ENCODE measurements around the gene SLC16A2. TPM values are rescaled to one million over a fixed set of nuclear protein-coding genes. Genes with fewer than 3 reads are reported as not detected.

The SLC16A2 gene
- total RNA-seq, 1 experiment from 2014 or later, result 34.5 TPM

- no peak overlapping the region for H3K27ac ChIP-seq (ENCODE audit: low read length)
- in situ Hi-C loops (cut with HindIII; ENCODE audit: low pct_unique_long_range_greater_than_20kb, low sequenced_read_pairs) (no loop called here), intact Hi-C loops (cut with micrococcal nuclease; ENCODE audit: unreplicated experiment) (no loop called here)
- H3K4me1 ChIP-seq (ENCODE audit: control insufficient read depth, insufficient read depth, low read length), result no peaks in the 10 kb centered on the region
- no peaks in the 10 kb centered on the region for H3K27me3 ChIP-seq (ENCODE audit: control insufficient read depth, insufficient read depth, low read length)
- H3K9me3 ChIP-seq (ENCODE audit: control insufficient read depth, insufficient read depth, low read depth, low read length), result no peaks in the 10 kb centered on the region
- DNase-seq (ENCODE audit: low read depth, low spot score), result no peak
- H3K4me3 ChIP-seq (ENCODE audit: low read depth in 2 of 2, low read length in 2 of 2), result no peak overlapping the region
- H3K36me3 ChIP-seq (ENCODE audit: control insufficient read depth, insufficient read depth, low read length), result no peaks in the 10 kb centered on the region
- ATAC-seq, result no peak
- BruUV-seq (replicated peaks), result no TSS peak
- ChIA-PET CTCF (no interaction called here), POLR2A (interaction anchor here (0.6 kb wide), 1 partner anchor 353 kb away, joined by 9 read pairs; no protein-coding TSS in a partner anchor)
- TF ChIP-seq REST (IDR thresholded peaks at IDR 0.05; ENCODE audit: insufficient read depth in 1 of 2, low read depth in 2 of 2, low read length in 1 of 2) (no peak), SIN3A (IDR thresholded peaks at IDR 0.05; ENCODE audit: borderline replicate concordance, insufficient read depth, low read depth, low read length) (no peak), POLR2AphosphoS5 (IDR thresholded peaks at IDR 0.05; ENCODE audit: low read depth, low read length) (no peak), TCF7L2 (IDR thresholded peaks at IDR 0.05; ENCODE audit: low read depth, low read length) (no peak), CTCF (IDR thresholded peaks at IDR 0.05) (no peak)
Measured at GRCh38 chrX:74557378-74557777, 136.1 kb downstream of the SLC16A2 start.

- Histone ChIP-seq H3K27ac (ENCODE audit: low read length) (no peak overlapping the region), H3K4me3 (ENCODE audit: low read depth in 2 of 2, low read length in 2 of 2) (no peak overlapping the region), H3K9me3 (ENCODE audit: control insufficient read depth, insufficient read depth, low read depth, low read length) (no peaks in the 10 kb centered on the region), H3K4me1 (ENCODE audit: control insufficient read depth, insufficient read depth, low read length) (no peaks in the 10 kb centered on the region), H3K27me3 (ENCODE audit: control insufficient read depth, insufficient read depth, low read length) (no peaks in the 10 kb centered on the region), H3K36me3 (ENCODE audit: control insufficient read depth, insufficient read depth, low read length) (no peaks in the 10 kb centered on the region)
- ATAC-seq (no peak), DNase-seq (ENCODE audit: low read depth, low spot score) (no peak)
- in situ Hi-C loops (cut with HindIII; ENCODE audit: low pct_unique_long_range_greater_than_20kb, low sequenced_read_pairs), result no loop called here
- CTCF ChIA-PET, result no interaction called here
- POLR2A ChIA-PET, result no interaction called here
- TF ChIP-seq CTCF (IDR thresholded peaks at IDR 0.05), result no peak
- no peak for TF ChIP-seq TCF7L2 (IDR thresholded peaks at IDR 0.05; ENCODE audit: low read depth, low read length)
- TF ChIP-seq REST (IDR thresholded peaks at IDR 0.05; ENCODE audit: insufficient read depth in 1 of 2, low read depth in 2 of 2, low read length in 1 of 2), result no peak
- TF ChIP-seq POLR2AphosphoS5 (IDR thresholded peaks at IDR 0.05; ENCODE audit: low read depth, low read length), result no peak
- TF ChIP-seq SIN3A (IDR thresholded peaks at IDR 0.05; ENCODE audit: borderline replicate concordance, insufficient read depth, low read depth, low read length), result no peak
- BruUV-seq (replicated peaks), result no TSS peak
- intact Hi-C loops (cut with micrococcal nuclease; ENCODE audit: unreplicated experiment), result no loop called here
Measured at GRCh38 chrX:74578137-74578536, 156.8 kb downstream of the SLC16A2 start.

Data from Panc1 (cell line).